HepG2 (cell line): ENCODE data around the gene ALDH3B1.

Experiments used
- FOXM1 ChIP-seq: sonication (generic); formaldehyde crosslinking; IDR thresholded peaks from 2 replicates; pipeline ENCODE4 v1.5.0; 2020; ENCODE audit warnings: missing genetic modification reagents
- FOXP1 ChIP-seq, 2 experiments: fragments of 450-650 bp in 1 of 2; IDR thresholded peaks; 2 replicates each; pipeline ENCODE4 v1.6.1; 2017 to 2018; ENCODE audit warnings: antibody characterized with exemption in 1 of 2
- PAX8 ChIP-seq: sonication (generic); formaldehyde crosslinking; IDR thresholded peaks from 2 replicates; pipeline ENCODE4 v1.8.0; 2022; ENCODE audit warnings: mild to moderate bottlenecking, missing genetic modification reagents, borderline replicate concordance
- ZNF75D ChIP-seq: sonication (generic); formaldehyde crosslinking; IDR thresholded peaks from 2 replicates; pipeline ENCODE4 v1.8.1; 2023; ENCODE audit warnings: missing genetic modification reagents, mild to moderate bottlenecking, borderline replicate concordance
- TF ChIP-seq, protein P1 (sequence below): IDR thresholded peaks from 2 replicates; pipeline ENCODE4 v1.6.1; 2016; ENCODE audit warnings: missing genetic modification reagents, missing compliant biosample characterization
- TF ChIP-seq, protein P2 (sequence below): sonication (generic); formaldehyde crosslinking; IDR thresholded peaks from 2 replicates; pipeline ENCODE4 v1.5.0; 2020; ENCODE audit warnings: mild to moderate bottlenecking, missing genetic modification reagents, moderate library complexity

- TF ChIP-seq FOXM1 (CRISPR knock-in tag) (no peak), ZNF75D (CRISPR knock-in tag) (no peak), FOXP1 (IDR thresholded peaks at IDR 0.05) (no peak), FOXP1 (CRISPR knock-in tag; IDR thresholded peaks at IDR 0.05) (no peak), PAX8 (no peak)
- TF ChIP-seq, protein P1, sequence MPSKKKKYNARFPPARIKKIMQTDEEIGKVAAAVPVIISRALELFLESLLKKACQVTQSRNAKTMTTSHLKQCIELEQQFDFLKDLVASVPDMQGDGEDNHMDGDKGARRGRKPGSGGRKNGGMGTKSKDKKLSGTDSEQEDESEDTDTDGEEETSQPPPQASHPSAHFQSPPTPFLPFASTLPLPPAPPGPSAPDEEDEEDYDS (CRISPR knock-in tag), result no peak
- TF ChIP-seq, protein P2, sequence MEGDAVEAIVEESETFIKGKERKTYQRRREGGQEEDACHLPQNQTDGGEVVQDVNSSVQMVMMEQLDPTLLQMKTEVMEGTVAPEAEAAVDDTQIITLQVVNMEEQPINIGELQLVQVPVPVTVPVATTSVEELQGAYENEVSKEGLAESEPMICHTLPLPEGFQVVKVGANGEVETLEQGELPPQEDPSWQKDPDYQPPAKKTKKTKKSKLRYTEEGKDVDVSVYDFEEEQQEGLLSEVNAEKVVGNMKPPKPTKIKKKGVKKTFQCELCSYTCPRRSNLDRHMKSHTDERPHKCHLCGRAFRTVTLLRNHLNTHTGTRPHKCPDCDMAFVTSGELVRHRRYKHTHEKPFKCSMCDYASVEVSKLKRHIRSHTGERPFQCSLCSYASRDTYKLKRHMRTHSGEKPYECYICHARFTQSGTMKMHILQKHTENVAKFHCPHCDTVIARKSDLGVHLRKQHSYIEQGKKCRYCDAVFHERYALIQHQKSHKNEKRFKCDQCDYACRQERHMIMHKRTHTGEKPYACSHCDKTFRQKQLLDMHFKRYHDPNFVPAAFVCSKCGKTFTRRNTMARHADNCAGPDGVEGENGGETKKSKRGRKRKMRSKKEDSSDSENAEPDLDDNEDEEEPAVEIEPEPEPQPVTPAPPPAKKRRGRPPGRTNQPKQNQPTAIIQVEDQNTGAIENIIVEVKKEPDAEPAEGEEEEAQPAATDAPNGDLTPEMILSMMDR (CRISPR knock-in tag), result no peak
Measured at GRCh38 chr11:67998150-67999045, 11.7 kb upstream of the ALDH3B1 start.
